ENCODE data around the gene PPP2R5E. TPM values are rescaled to one million over a fixed set of nuclear protein-coding genes. Genes with fewer than 3 reads are reported as not detected.

Gene PPP2R5E
- total and polyA plus RNA-seq, 2 of the 8 experiments (the other 6 are each of a cell fraction or from before 2014, with no cell fraction given), result 6.8 to 64.6 TPM

- H3K4ac ChIP-seq (replicated peaks; ENCODE audit: insufficient read length, low read depth, low read length), result no peak overlapping the region
- no peak overlapping the region for H4K5ac ChIP-seq (ENCODE audit: insufficient read length, low read depth, low read length)
- FAIRE-seq (no peak), DNase-seq (ENCODE audit: low read depth in 1 of 2, low spot score in 2 of 2) (no peak)
- H2BK120ac ChIP-seq (replicated peaks; ENCODE audit: low read depth, low read length), result no peak overlapping the region
- H3K4me1 ChIP-seq (replicated peaks in 1 of 4; ENCODE audit: control insufficient read depth in 3 of 4, insufficient read depth in 4 of 4, low read length in 3 of 4), result peaks cover 0 to 4% (median 2%) of the 10 kb centered on the region in 4 experiments; a peak in 3 of 7 replicates
- no peaks in the 10 kb centered on the region for H3K27me3 ChIP-seq (replicated peaks in 1 of 4; ENCODE audit: control insufficient read depth in 3 of 4, extremely low read depth in 1 of 4, insufficient read depth in 3 of 4, low read length in 3 of 4)
- H3K4me2 ChIP-seq (ENCODE audit: insufficient read depth in 1 of 2, low read depth in 2 of 2, low read length in 2 of 2), result no peak overlapping the region
- peaks cover 11% of the 10 kb centered on the region for H3K79me1 ChIP-seq (ENCODE audit: low read depth, low read length)
- TF ChIP-seq EZH2 (IDR thresholded peaks at IDR 0.05; ENCODE audit: low read depth, low read length, severe bottlenecking) (no peak), SAP30 (IDR thresholded peaks at IDR 0.05; ENCODE audit: insufficient read depth, insufficient replicate concordance, low read length) (no peak), GABPA (IDR thresholded peaks at IDR 0.05; ENCODE audit: borderline replicate concordance, insufficient read depth, low read length) (no peak), ASH2L (IDR thresholded peaks at IDR 0.05; ENCODE audit: low read length) (no peak), CHD2 (IDR thresholded peaks at IDR 0.05; ENCODE audit: low read length) (no peak), RAD21 (IDR thresholded peaks at IDR 0.05 in 1 of 2, conservative IDR thresholded peaks at IDR 0.05 in 1 of 2; ENCODE audit: low read depth in 2 of 2, low read length in 2 of 2) (no peak), HDAC2 (IDR thresholded peaks at IDR 0.05; ENCODE audit: borderline replicate concordance in 1 of 2, low read depth in 2 of 2, low read length in 2 of 2) (no peak)
- TF ChIP-seq, protein P1, sequence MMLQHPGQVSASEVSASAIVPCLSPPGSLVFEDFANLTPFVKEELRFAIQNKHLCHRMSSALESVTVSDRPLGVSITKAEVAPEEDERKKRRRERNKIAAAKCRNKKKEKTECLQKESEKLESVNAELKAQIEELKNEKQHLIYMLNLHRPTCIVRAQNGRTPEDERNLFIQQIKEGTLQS (IDR thresholded peaks at IDR 0.05; ENCODE audit: insufficient read depth, low read depth, low read length), result no peak
- TF ChIP-seq, protein P2, sequence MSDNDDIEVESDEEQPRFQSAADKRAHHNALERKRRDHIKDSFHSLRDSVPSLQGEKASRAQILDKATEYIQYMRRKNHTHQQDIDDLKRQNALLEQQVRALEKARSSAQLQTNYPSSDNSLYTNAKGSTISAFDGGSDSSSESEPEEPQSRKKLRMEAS (IDR thresholded peaks at IDR 0.05), result no peak
- H3K23ac ChIP-seq (ENCODE audit: insufficient read length), result no peak overlapping the region
- no peak overlapping the region for H2BK12ac ChIP-seq (ENCODE audit: low read depth, low read length)
- no peak overlapping the region for H3K18ac ChIP-seq (ENCODE audit: extremely low read depth, low read length)
- H2AK5ac ChIP-seq (ENCODE audit: low read depth, low read length), result no peak overlapping the region
- H4K91ac ChIP-seq (replicated peaks; ENCODE audit: insufficient read length, low read length), result no peak overlapping the region
- POLR2A ChIA-PET (ENCODE audit: partially characterized antibody), result interaction anchor here (0.6 kb wide), 1 partner anchor 1875 kb away, joined by 4 read pairs; no protein-coding TSS in a partner anchor
- H3K79me2 ChIP-seq (ENCODE audit: control insufficient read depth in 1 of 2, insufficient read depth in 2 of 2, low read length in 2 of 2), result peaks cover 0 to 91% of the 10 kb centered on the region in 2 experiments; a peak in 3 of 4 replicates
- H4K8ac ChIP-seq (ENCODE audit: extremely low read depth, insufficient read depth, low read length), result no peak overlapping the region
- H3K4me3 ChIP-seq (ENCODE audit: extremely low read depth in 1 of 4, insufficient read depth in 2 of 4, low read depth in 3 of 4, low read length in 4 of 4), result no peak overlapping the region
- no peaks in the 10 kb centered on the region for H3K9me3 ChIP-seq (ENCODE audit: insufficient read depth in 2 of 2, low read depth in 1 of 2, low read length in 1 of 2)
- no peak overlapping the region for H2BK20ac ChIP-seq (ENCODE audit: low read length)
- H3K23me2 ChIP-seq (ENCODE audit: low read depth, low read length), result no peaks in the 10 kb centered on the region
- H3K27ac ChIP-seq (ENCODE audit: low read depth, low read length), result no peak overlapping the region
- H3K36me3 ChIP-seq (ENCODE audit: control insufficient read depth in 2 of 4, insufficient read depth in 4 of 4, low read length in 3 of 4), result no peaks in the 10 kb centered on the region
- H2BK15ac ChIP-seq (ENCODE audit: low read length), result no peak overlapping the region
- no peak overlapping the region for H3K9ac ChIP-seq (replicated peaks in 1 of 4; ENCODE audit: extremely low read depth in 1 of 4, low read depth in 3 of 4, low read length in 3 of 4)
- no peak overlapping the region for H3K14ac ChIP-seq (ENCODE audit: insufficient read length)
- CTCF ChIA-PET (ENCODE audit: partially characterized antibody), result no interaction called here
- H2BK5ac ChIP-seq (ENCODE audit: low read depth, low read length), result no peak overlapping the region
- no peaks in the 10 kb centered on the region for H4K20me1 ChIP-seq (replicated peaks in 1 of 2; ENCODE audit: control insufficient read depth in 1 of 2, insufficient read depth in 2 of 2, low read length in 2 of 2)
- H2AFZ ChIP-seq (ENCODE audit: low read length), result no peak overlapping the region
- H3K56ac ChIP-seq (replicated peaks; ENCODE audit: insufficient read length, low read depth, low read length), result no peak overlapping the region
- WGBS, 2 experiments (ENCODE audit: extremely low coverage in 1 of 2, insufficient coverage in 1 of 2, insufficient read length in 1 of 2, insufficient replicate concordance in 2 of 2, low coverage in 1 of 2, low lambda C conversion rate in 2 of 2, missing lambda C conversion rate in 1 of 2), result 87% methylated on average over 3 of the region's 3 CpGs; no CpG with 5 or more reads in 1 of the 2 experiments
These were observed 69.1 kb downstream of the PPP2R5E start for GRCh38 chr14:63474111-63474510.

Measured in H1 (cell line).